A673 (cell line): ENCODE measurements around the gene PPP1R26.

ENCODE experiments used
- CTCF ChIP-seq: fragments of 300-800, 200-600 bp; sonication (generic); conservative IDR thresholded peaks from 2 replicates; pipeline ENCODE4 v1.5.1; 2017; ENCODE audit warnings: low read depth, mild to moderate bottlenecking, antibody characterized with exemption, low read length, moderate library complexity, mixed read lengths
- EZH2 ChIP-seq: fragments of 200-600 bp; sonication (generic); IDR thresholded peaks from 2 replicates; pipeline ENCODE4 v1.6.1; 2017; ENCODE audit warnings: borderline replicate concordance, low read depth, mild to moderate bottlenecking, mixed read lengths, antibody characterized with exemption, low read length; ENCODE audit not compliant: poor library complexity, severe bottlenecking

GRCh38 chr9:135454737-135455136, 24.8 kb upstream of the PPP1R26 start:
- TF ChIP-seq CTCF (no peak), EZH2 (no peak)
